ENCODE results near the gene IL5RA.

The IL5RA gene

DNA sequence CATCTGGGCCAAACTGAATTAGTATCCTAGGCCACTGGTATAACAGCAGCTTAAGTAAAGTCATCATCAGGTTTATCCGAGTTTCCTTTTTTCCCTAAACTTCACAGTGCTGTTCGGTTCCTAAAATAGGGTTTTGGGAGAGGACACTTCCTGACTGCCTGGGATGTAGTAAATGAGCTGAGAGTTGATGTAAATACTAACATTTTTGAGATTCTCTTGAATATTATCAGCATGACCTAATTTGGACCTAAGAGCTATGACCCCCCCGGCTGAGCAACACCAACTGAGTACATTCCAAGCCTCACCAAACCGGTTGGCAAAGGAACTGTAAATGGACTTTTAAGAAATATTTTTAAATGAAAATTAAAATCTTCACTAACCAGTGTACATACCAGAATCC is 78.8 kb downstream of the IL5RA start:
- H3K4me1 ChIP-seq (ENCODE audit: low read length): peaks cover 27% of the 10 kb centered on the region
- H3K9ac ChIP-seq (ENCODE audit: low read length): no peak overlapping the region
- H3K27ac ChIP-seq (ENCODE audit: low read length): no peak overlapping the region
- H3K27me3 ChIP-seq (ENCODE audit: low read depth, low read length): no peaks in the 10 kb centered on the region
- H3K79me2 ChIP-seq (ENCODE audit: low read length): no peaks in the 10 kb centered on the region
- no peak for TF ChIP-seq EZH2phosphoT487 (IDR thresholded peaks at IDR 0.05; ENCODE audit: low read depth)
- TF ChIP-seq, protein P1, sequence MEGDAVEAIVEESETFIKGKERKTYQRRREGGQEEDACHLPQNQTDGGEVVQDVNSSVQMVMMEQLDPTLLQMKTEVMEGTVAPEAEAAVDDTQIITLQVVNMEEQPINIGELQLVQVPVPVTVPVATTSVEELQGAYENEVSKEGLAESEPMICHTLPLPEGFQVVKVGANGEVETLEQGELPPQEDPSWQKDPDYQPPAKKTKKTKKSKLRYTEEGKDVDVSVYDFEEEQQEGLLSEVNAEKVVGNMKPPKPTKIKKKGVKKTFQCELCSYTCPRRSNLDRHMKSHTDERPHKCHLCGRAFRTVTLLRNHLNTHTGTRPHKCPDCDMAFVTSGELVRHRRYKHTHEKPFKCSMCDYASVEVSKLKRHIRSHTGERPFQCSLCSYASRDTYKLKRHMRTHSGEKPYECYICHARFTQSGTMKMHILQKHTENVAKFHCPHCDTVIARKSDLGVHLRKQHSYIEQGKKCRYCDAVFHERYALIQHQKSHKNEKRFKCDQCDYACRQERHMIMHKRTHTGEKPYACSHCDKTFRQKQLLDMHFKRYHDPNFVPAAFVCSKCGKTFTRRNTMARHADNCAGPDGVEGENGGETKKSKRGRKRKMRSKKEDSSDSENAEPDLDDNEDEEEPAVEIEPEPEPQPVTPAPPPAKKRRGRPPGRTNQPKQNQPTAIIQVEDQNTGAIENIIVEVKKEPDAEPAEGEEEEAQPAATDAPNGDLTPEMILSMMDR (IDR thresholded peaks at IDR 0.05; ENCODE audit: low read depth, low read length): no peak
- no peak overlapping the region for H3K4me3 ChIP-seq (ENCODE audit: low read length)
- no peak overlapping the region for H3K4me2 ChIP-seq (ENCODE audit: low read length)
- H3K9me3 ChIP-seq (ENCODE audit: insufficient read depth, low read length): no peaks in the 10 kb centered on the region
- no peaks in the 10 kb centered on the region for H4K20me1 ChIP-seq (ENCODE audit: insufficient read depth, low read length)
- no peaks in the 10 kb centered on the region for H3K36me3 ChIP-seq (replicated peaks; ENCODE audit: low read depth, low read length)
- no peak overlapping the region for H2AFZ ChIP-seq (ENCODE audit: low read depth, low read length)

DNA sequence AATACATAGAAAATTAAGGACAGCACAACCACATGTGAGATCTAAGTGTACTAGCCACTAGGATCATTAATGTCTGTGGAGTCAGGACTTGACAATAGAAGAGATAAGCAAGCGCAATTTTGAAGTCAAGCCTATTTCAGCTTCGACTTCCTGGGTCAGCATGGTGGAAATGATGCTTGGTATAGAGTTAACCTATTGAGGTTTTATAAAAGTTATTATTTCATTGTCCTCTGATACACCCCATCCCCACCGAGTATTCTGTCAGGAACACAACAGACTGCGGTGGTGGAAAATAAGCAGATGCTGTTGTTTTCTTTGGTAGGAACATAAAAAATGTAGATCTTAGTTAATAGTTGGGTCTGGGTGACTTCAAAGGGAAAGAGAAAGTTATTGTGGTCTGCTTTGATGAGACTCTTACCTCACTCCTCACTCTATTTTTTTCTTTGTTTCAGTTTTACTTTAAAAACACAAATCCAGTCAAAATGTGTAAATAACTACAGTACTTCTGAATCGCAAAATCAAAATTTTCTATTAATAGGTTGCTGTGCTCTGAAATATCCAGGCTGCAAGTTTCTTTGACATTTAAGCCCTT is 82.1 kb downstream of the IL5RA start:
- no peak overlapping the region for H3K27ac ChIP-seq (ENCODE audit: low read length)
- H3K4me2 ChIP-seq (ENCODE audit: low read length): peak overlapping the region; percentile 31; the same call in 1 of the 2 replicates
- no peaks in the 10 kb centered on the region for H3K9me3 ChIP-seq (ENCODE audit: insufficient read depth, low read length)
- no peak for TF ChIP-seq EZH2phosphoT487 (IDR thresholded peaks at IDR 0.05; ENCODE audit: low read depth)
- TF ChIP-seq, protein P1 (IDR thresholded peaks at IDR 0.05; ENCODE audit: low read depth, low read length): no peak
- 0 out of 2 replicates have a peak overlapping the region, but pooled peaks have one; percentile 4 for H2AFZ ChIP-seq (ENCODE audit: low read depth, low read length)
- H3K4me1 ChIP-seq (ENCODE audit: low read length): peaks cover 17% of the 10 kb centered on the region
- H3K4me3 ChIP-seq (ENCODE audit: low read length): no peak overlapping the region
- H3K9ac ChIP-seq (ENCODE audit: low read length): no peak overlapping the region
- H3K79me2 ChIP-seq (ENCODE audit: low read length): no peaks in the 10 kb centered on the region
- no peaks in the 10 kb centered on the region for H3K27me3 ChIP-seq (ENCODE audit: low read depth, low read length)
- no peaks in the 10 kb centered on the region for H4K20me1 ChIP-seq (ENCODE audit: insufficient read depth, low read length)
- H3K36me3 ChIP-seq (replicated peaks; ENCODE audit: low read depth, low read length): no peaks in the 10 kb centered on the region

DNA sequence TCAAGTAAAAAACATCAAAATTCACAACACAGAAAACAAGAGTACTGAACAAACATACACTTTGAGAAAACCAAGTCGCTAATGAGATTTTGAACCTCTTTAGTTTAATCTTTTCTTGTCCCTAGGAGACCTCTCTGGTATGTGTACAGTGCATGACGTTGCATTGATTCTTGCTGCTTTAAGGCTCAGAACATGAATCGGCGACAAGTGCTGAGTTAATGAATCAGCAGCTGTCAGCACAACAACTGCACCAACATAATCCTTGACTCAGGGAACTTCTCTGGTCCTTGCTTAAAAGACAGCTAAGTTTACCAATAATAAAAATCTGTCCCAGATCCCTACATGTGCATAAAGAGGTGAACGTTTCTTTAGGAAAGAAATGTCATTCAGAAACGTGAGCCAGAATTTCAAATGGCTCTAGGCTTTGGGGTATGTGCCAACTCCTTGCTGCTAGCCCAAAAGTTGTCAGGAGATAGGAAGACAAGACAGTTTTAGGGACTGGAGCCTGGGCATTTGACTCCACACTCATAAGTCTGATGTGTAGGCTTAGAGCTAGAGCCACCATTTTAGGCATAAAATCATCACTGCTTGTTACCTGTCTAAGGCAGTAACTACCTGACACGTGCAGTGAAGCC is 86.9 kb downstream of the IL5RA start:
- H3K4me2 ChIP-seq (ENCODE audit: low read length): no peak overlapping the region
- H3K27ac ChIP-seq (ENCODE audit: low read length): no peak overlapping the region
- H3K9ac ChIP-seq (ENCODE audit: low read length): no peak overlapping the region
- H4K20me1 ChIP-seq (ENCODE audit: insufficient read depth, low read length): no peaks in the 10 kb centered on the region
- no peak overlapping the region for H2AFZ ChIP-seq (ENCODE audit: low read depth, low read length)
- no peaks in the 10 kb centered on the region for H3K27me3 ChIP-seq (ENCODE audit: low read depth, low read length)
- no peaks in the 10 kb centered on the region for H3K79me2 ChIP-seq (ENCODE audit: low read length)
- no peak for TF ChIP-seq EZH2phosphoT487 (IDR thresholded peaks at IDR 0.05; ENCODE audit: low read depth)
- TF ChIP-seq, protein P1 (IDR thresholded peaks at IDR 0.05; ENCODE audit: low read depth, low read length): no peak
- no peaks in the 10 kb centered on the region for H3K9me3 ChIP-seq (ENCODE audit: insufficient read depth, low read length)
- H3K36me3 ChIP-seq (replicated peaks; ENCODE audit: low read depth, low read length): no peaks in the 10 kb centered on the region
- H3K4me3 ChIP-seq (ENCODE audit: low read length): no peak overlapping the region
- peaks cover 12% of the 10 kb centered on the region for H3K4me1 ChIP-seq (ENCODE audit: low read length)

DNA sequence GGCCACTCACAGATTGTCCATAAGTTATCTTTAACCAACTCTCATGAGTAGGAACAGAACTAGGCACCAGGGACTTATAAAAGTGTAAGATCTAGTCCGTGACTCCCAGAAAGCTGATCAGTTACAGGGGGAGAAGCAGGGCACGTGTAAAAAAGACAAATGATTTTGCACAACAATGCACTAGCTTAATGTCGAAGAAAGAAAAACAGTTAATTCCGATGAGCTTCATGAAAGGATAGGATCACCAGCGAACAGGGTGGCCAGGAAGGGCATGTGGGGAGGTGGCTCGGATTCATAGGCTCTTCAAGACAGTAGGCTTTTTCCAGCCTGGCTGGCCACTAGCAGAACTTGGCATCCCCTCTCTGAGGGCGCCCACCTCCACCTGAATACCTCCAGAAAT is 90.0 kb downstream of the IL5RA start:
- no peaks in the 10 kb centered on the region for H4K20me1 ChIP-seq (ENCODE audit: insufficient read depth, low read length)
- H3K9me3 ChIP-seq (ENCODE audit: insufficient read depth, low read length): no peaks in the 10 kb centered on the region
- no peak overlapping the region for H2AFZ ChIP-seq (ENCODE audit: low read depth, low read length)
- H3K36me3 ChIP-seq (replicated peaks; ENCODE audit: low read depth, low read length): peaks cover 3% of the 10 kb centered on the region
- H3K27me3 ChIP-seq (ENCODE audit: low read depth, low read length): no peaks in the 10 kb centered on the region
- H3K27ac ChIP-seq (ENCODE audit: low read length): no peak overlapping the region
- no peaks in the 10 kb centered on the region for H3K79me2 ChIP-seq (ENCODE audit: low read length)
- H3K4me3 ChIP-seq (ENCODE audit: low read length): no peak overlapping the region
- no peak overlapping the region for H3K4me2 ChIP-seq (ENCODE audit: low read length)
- TF ChIP-seq, protein P1 (IDR thresholded peaks at IDR 0.05; ENCODE audit: low read depth, low read length): no peak
- no peak for TF ChIP-seq EZH2phosphoT487 (IDR thresholded peaks at IDR 0.05; ENCODE audit: low read depth)
- H3K9ac ChIP-seq (ENCODE audit: low read length): no peak overlapping the region
- H3K4me1 ChIP-seq (ENCODE audit: low read length): peaks cover 34% of the 10 kb centered on the region

All from OCI-LY3 (cell line).